ENCODE data around the gene HSP90B1.

HSP90B1 gene

DNA sequence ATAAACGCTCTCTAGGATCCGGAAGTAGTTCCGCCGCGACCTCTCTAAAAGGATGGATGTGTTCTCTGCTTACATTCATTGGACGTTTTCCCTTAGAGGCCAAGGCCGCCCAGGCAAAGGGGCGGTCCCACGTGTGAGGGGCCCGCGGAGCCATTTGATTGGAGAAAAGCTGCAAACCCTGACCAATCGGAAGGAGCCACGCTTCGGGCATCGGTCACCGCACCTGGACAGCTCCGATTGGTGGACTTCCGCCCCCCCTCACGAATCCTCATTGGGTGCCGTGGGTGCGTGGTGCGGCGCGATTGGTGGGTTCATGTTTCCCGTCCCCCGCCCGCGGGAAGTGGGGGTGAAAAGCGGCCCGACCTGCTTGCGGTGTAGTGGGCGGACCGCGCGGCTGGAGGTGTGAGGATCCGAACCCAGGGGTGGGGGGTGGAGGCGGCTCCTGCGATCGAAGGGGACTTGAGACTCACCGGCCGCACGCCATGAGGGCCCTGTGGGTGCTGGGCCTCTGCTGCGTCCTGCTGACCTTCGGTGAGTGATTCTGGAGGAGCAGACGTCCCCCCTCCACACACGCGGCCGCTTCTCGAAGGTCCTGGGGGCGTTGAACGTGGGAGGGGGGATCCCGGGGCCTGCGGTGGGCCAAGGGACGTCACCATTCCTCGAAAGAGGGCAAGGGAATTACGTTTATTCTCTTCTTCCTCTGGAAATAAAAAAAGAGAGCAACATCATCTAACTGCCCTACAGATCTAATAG, at the start of gene HSP90B1:
TSS of gene HSP90B1 (plus strand) at position 377 of the 753 bp plus-strand sequence. CDS start at position 483, 106 bp downstream.
- DNase-seq (ENCODE audit: low spot score) = peak; percentile 100
- TF ChIP-seq, protein P1, sequence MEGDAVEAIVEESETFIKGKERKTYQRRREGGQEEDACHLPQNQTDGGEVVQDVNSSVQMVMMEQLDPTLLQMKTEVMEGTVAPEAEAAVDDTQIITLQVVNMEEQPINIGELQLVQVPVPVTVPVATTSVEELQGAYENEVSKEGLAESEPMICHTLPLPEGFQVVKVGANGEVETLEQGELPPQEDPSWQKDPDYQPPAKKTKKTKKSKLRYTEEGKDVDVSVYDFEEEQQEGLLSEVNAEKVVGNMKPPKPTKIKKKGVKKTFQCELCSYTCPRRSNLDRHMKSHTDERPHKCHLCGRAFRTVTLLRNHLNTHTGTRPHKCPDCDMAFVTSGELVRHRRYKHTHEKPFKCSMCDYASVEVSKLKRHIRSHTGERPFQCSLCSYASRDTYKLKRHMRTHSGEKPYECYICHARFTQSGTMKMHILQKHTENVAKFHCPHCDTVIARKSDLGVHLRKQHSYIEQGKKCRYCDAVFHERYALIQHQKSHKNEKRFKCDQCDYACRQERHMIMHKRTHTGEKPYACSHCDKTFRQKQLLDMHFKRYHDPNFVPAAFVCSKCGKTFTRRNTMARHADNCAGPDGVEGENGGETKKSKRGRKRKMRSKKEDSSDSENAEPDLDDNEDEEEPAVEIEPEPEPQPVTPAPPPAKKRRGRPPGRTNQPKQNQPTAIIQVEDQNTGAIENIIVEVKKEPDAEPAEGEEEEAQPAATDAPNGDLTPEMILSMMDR (IDR thresholded peaks at IDR 0.05) = no peak
- peak within 1 kb of the TSS; percentile 77 for H3K4me3 ChIP-seq
- peak within 1 kb of the TSS; percentile 94 to 97 for H3K27ac ChIP-seq

DNA sequence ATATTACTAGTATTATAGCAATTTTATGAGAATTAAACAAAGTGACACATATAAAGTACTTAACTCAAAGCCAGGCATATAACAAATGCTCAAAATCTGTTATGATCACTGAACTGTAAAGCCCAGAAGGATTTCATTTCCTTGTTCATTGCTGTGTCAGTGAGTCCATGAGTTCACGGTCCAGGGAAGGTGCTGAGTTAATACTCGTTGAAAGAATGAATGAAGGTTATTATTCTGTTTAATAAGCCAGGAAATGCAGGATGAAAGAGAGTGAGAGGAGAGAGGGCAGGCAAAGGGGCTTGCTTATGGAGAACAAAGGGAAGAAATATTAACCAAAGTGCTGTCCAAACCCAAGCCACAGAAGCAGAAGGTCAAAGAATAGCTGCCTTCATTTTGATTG, 48.9 kb upstream of the HSP90B1 start:
- no peak for DNase-seq (ENCODE audit: low spot score)
- Histone ChIP-seq H3K4me3 (no peak overlapping the region), H3K27ac (no peak overlapping the region)
- TF ChIP-seq, protein P1 (IDR thresholded peaks at IDR 0.05) = no peak

DNA sequence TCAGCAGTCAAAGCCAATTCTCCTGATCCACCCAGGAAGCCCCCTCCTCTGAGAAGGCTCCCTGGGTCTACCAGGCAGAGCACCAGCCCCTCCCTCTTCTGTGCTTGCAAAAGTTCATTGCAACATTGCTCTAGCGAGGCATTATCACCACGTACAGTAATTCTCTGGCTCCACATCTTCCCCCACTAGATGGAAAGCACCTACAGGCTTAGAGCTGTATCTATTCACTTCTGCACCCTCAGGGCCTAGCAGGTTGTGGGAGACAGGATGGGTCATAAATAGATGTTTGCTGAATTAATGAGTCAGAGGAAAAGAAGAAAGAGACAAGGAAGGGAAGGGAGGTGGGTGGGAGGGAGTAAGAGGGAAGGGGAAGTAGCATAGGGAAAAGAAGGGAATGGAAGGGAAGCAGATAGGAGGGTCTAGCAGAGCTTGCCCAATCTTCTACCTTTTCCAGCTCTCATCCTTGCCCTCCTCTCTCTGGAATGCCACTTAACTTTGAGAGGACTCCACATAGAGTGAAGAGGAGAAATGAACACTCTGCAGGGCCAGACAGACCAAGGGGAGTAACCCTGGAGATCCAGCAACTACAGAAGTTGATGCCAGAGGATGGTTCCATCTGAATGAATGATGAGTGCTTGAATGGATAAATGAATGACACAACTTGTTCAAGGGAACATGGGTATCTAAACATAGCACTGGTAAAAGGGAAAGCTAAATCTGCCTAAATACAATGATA, 47.2 kb upstream of the HSP90B1 start:
- H3K27ac ChIP-seq = no peak overlapping the region
- TF ChIP-seq, protein P1 (IDR thresholded peaks at IDR 0.05) = no peak
- DNase-seq (ENCODE audit: low spot score) = no peak
- H3K4me3 ChIP-seq = no peak overlapping the region

DNA sequence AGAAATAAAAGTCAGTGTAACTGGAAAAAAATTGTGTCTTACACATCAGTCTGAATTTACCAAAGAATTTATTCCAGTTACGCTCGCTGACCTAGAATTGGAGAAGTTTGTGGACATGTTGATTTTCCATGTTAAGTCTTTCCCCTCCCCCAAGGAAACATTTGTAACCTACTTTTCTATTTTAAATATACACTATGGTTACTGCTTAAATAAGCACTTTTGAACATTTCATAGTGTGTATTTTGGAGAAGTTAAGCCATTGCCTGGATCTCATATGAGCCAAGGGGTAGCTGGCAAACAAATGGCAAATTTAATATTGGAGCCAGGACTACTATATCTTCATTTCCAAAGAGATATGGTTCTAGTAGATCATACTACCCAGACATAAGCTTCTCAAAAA, 46.3 kb upstream of the HSP90B1 start:
- no peak for DNase-seq (ENCODE audit: low spot score)
- TF ChIP-seq, protein P1 (IDR thresholded peaks at IDR 0.05) = no peak
- no peak overlapping the region for H3K27ac ChIP-seq
- no peak overlapping the region for H3K4me3 ChIP-seq

DNA sequence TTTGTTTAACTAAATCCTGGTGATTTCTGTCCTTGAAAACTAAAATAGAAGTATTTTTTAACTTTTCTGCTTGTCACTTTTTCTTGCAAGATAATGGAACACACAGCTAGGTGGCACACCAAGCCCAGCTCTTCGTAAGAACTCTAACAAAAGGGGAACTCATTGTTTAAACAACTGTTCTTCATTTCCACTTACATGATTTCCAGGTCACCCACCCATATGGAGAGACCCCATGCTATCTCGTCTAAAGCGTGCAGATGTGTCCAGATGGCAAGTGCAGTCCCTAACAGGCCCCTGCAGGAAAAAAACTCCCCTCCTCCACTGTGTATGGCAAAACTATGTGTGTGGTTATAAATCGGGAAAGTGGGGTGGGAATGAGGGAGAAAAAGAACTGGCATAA, 45.9 kb upstream of the HSP90B1 start:
- TF ChIP-seq, protein P1 (IDR thresholded peaks at IDR 0.05) = peak; percentile 26
- no peak for DNase-seq (ENCODE audit: low spot score)
- Histone ChIP-seq H3K27ac (no peak overlapping the region), H3K4me3 (no peak overlapping the region)

DNA sequence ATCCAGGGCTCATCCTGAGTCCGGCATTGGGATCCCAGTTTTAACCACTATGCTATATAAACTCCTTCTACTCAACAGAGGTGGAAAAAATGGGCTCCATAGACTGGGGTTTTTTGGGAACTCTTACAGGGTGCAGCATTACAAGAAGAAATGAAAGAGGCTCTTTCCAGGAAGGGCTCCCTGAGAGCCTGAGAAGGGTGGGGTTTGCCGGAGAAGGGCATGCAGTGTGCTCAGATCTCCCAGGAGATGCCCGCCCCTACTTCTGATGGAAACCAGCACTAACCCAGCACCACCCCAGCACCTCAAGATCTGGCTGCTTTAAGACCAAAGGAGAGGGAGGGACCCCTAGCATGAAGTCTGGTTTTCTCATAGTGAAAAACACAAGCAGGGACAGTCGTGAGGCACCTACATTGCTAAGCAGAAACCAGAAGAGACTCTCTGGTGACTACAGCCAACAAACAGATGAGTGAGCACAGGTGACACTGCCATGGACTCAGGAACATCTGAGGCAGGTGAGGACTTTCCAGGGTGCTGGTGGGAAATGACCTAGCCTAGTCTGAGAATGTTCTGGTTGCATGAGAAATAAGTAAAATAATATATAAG, 43.9 kb upstream of the HSP90B1 start:
- Histone ChIP-seq H3K27ac (no peak overlapping the region), H3K4me3 (no peak overlapping the region)
- no peak for DNase-seq (ENCODE audit: low spot score)
- TF ChIP-seq, protein P1 (IDR thresholded peaks at IDR 0.05) = no peak

All from coronary artery (tissue), 2 donors.